K562 (cell line): ENCODE data around the gene PKD1. TPM values are rescaled to one million over a fixed set of nuclear protein-coding genes. Genes with fewer than 3 reads are reported as not detected.

Source experiments
- BDP1 ChIP-seq: IDR thresholded peaks from 3 replicates; pipeline ENCODE4 v1.6.1; 2011; ENCODE audit not compliant: insufficient read length, insufficient read depth
- CBFA2T3 ChIP-seq: fragments of 450-650 bp; IDR thresholded peaks from 2 replicates; pipeline ENCODE4 v1.6.1; 2017
- CEBPZ ChIP-seq: fragments of 150-350 bp; IDR thresholded peaks from 2 replicates; pipeline ENCODE4 v1.6.1; 2014; ENCODE audit warnings: low read depth, mild to moderate bottlenecking, low read length, borderline replicate concordance
- CHD1 ChIP-seq: fragments of 200-600 bp; sonication (generic); IDR thresholded peaks from one replicate; pipeline ENCODE4 v1.6.1; 2012; ENCODE audit warnings: mild to moderate bottlenecking, moderate library complexity, low read length, inconsistent platforms
- PKNOX1 ChIP-seq: fragments of 450-650 bp; IDR thresholded peaks from 2 replicates; pipeline ENCODE4 v1.6.1; 2016
- POLR2G ChIP-seq: fragments of 200-400 bp; formaldehyde crosslinking; IDR thresholded peaks from 2 replicates; pipeline ENCODE4 v1.6.1; 2017; ENCODE audit warnings: low read depth, mild to moderate bottlenecking, antibody characterized with exemption, low read length, moderate library complexity
- SNRNP70 ChIP-seq: fragments of 200-400 bp; formaldehyde crosslinking; optimal IDR thresholded peaks from 2 replicates; pipeline ENCODE3; 2017; ENCODE audit warnings: low read depth, low read length
- TAL1 ChIP-seq: fragments of 450-650 bp; IDR thresholded peaks from 2 replicates; pipeline ENCODE4 v1.6.1; 2016; ENCODE audit warnings: mild to moderate bottlenecking
- USF2 ChIP-seq: sonication (generic); formaldehyde crosslinking; IDR thresholded peaks from 2 replicates; pipeline ENCODE4 v1.5.0; 2020; ENCODE audit warnings: missing genetic modification reagents
- ZBTB11 ChIP-seq, 3 experiments: fragments of 200-800 bp in 1 of 3; fragments of 250-450 bp in 1 of 3; fragments of 450-650 bp in 1 of 3; sonication (Bioruptor Pico) in 1 of 3; sonication (Bioruptor generic) in 1 of 3; formaldehyde crosslinking in 1 of 3; IDR thresholded peaks; 2 replicates each; pipeline versions ENCODE4 v1.6.1 to v1.8.0; 2016 to 2022; ENCODE audit warnings: mild to moderate bottlenecking in 2 of 3, missing genetic modification characterization in 2 of 3, missing compliant biosample characterization in 1 of 3, moderate library complexity in 1 of 3
- ZNF277 ChIP-seq: fragments of 250-450 bp; sonication (Bioruptor Pico); IDR thresholded peaks from 2 replicates; pipeline ENCODE4 v1.8.0; 2022; ENCODE audit warnings: inconsistent platforms, mild to moderate bottlenecking, moderate library complexity, borderline replicate concordance
- ZNF311 ChIP-seq: fragments of 250-450 bp; sonication (Bioruptor Pico); IDR thresholded peaks from 2 replicates; pipeline ENCODE4 v1.4.0; 2020; ENCODE audit warnings: mild to moderate bottlenecking, moderate library complexity
- ZNF511 ChIP-seq: sonication (generic); formaldehyde crosslinking; IDR thresholded peaks from 2 replicates; pipeline ENCODE4 v1.8.0; 2022; ENCODE audit warnings: mild to moderate bottlenecking, missing genetic modification reagents
- ZNF696 ChIP-seq: fragments of 250-450 bp; sonication (Bioruptor Pico); conservative IDR thresholded peaks from 2 replicates; pipeline ENCODE4 v1.4.0; 2020; ENCODE audit warnings: mild to moderate bottlenecking, moderate library complexity
- ZNF707 ChIP-seq: fragments of 250-450 bp; sonication (Bioruptor Pico); conservative IDR thresholded peaks from 2 replicates; pipeline ENCODE4 v1.8.0; 2022; ENCODE audit warnings: inconsistent platforms, mild to moderate bottlenecking, moderate library complexity
- polyA plus RNA-seq, 8 experiments: library from polyadenylated mRNA; depleted of rRNA in 4 of 8; stranded (reverse) in 5 of 8; unstranded in 3 of 8; fragments of >200 nt; fragmentation: Nextera tagmentation in 2 of 8; fragmentation: Illumina TruSeq in 1 of 8; extraction: Ambion mirVana in 2 of 8; extraction: Trizol in 1 of 8; gene quantifications; 2 replicates each; pipeline versions ENCODE4 v1.2.1 to v1.2.3, GENCODE V29; 2011 to 2014; ENCODE audit warnings: inconsistent platforms in 1 of 8, missing spikeins in 1 of 8
- total RNA-seq, 7 experiments: library from RNA; depleted of rRNA in 6 of 7; stranded (reverse); fragments of >200 nt in 6 of 7; fragmentation: Illumina TruSeq in 2 of 7; extraction: Trizol in 2 of 7; gene quantifications; 2 replicates each; pipeline versions ENCODE4 v1.2.1 to v1.2.3, GENCODE V29; 2011 to 2021; ENCODE audit warnings: low replicate concordance in 1 of 7

PKD1 gene
- total and polyA plus RNA-seq, 9 of the 15 experiments (the other 6 are each of a cell fraction or from before 2014, with no cell fraction given) = 0.23 to 93.5 (median 12.6) TPM

- no peak for TF ChIP-seq ZBTB11 (CRISPR knock-in tag; IDR thresholded peaks at IDR 0.05)
- TF ChIP-seq ZNF311 = no peak
- peak; percentile 85 for TF ChIP-seq POLR2G
- TF ChIP-seq SNRNP70 = peak; percentile 96
- no peak for TF ChIP-seq TAL1
- TF ChIP-seq ZNF277 (CRISPR knock-in tag) = no peak
- no peak for TF ChIP-seq CBFA2T3
- TF ChIP-seq CHD1 = no peak
- TF ChIP-seq USF2 = no peak
- TF ChIP-seq ZNF511 (CRISPR knock-in tag) = no peak
- TF ChIP-seq ZNF707 = no peak
- no peak for TF ChIP-seq CEBPZ
- TF ChIP-seq PKNOX1 = no peak; the same call in 1 of the 2 replicates
- no peak for TF ChIP-seq ZNF696 (CRISPR knock-in tag)
- TF ChIP-seq BDP1 = no peak
Measured at GRCh38 chr16:2152695-2153506, 17.2 kb upstream of the PKD1 start (continued).
